Measurements from ENCODE around the gene SLC37A2.

SLC37A2 gene

GRCh38 chr11:125112208-125112604, 49.1 kb downstream of the SLC37A2 start:
- peak overlapping the region; percentile 65 for H2AFZ ChIP-seq (ENCODE audit: low read depth, low read length)
- no peak overlapping the region for H2BK15ac ChIP-seq (ENCODE audit: low read depth, poor library complexity, severe bottlenecking)
- WGBS, result 89% methylated on average over 9 of the region's 9 CpGs
- peak overlapping the region in 1 of 2 experiments; percentile 90 for H3K4me3 ChIP-seq (ENCODE audit: insufficient read depth in 1 of 2, low read depth in 1 of 2, low read length in 2 of 2)
- H3K27me3 ChIP-seq (ENCODE audit: control insufficient read depth in 1 of 2, insufficient read depth in 1 of 2, low read length in 2 of 2), result no peaks in the 10 kb centered on the region
- DNase-seq, result no peak
- H2BK120ac ChIP-seq (ENCODE audit: low read depth, low read length), result no peak overlapping the region
- H3K36me3 ChIP-seq (ENCODE audit: control insufficient read depth in 1 of 2, insufficient read depth in 2 of 2, low read depth in 1 of 2, low read length in 2 of 2), result no peaks in the 10 kb centered on the region
- H3K4ac ChIP-seq (ENCODE audit: low read depth in 1 of 2, low read length in 2 of 2), result peak overlapping the region in 1 of 2 experiments; percentile 63
- no peaks in the 10 kb centered on the region for H3K9me3 ChIP-seq (ENCODE audit: control insufficient read depth, low read length)
- peak overlapping the region; percentile 43 for H4K91ac ChIP-seq (ENCODE audit: low read length)
- H3K18ac ChIP-seq (ENCODE audit: low read depth in 1 of 2, low read length in 2 of 2), result peak overlapping the region; percentile 16 to 54
- H2BK12ac ChIP-seq (ENCODE audit: low read length in 2 of 2), result no peak overlapping the region
- no peak overlapping the region for H2BK5ac ChIP-seq (ENCODE audit: low read depth, low read length, poor library complexity, severe bottlenecking)
- H3K4me1 ChIP-seq (ENCODE audit: control insufficient read depth, insufficient read depth, low read depth, low read length), result peaks cover 2% of the 10 kb centered on the region
- H3K27ac ChIP-seq (ENCODE audit: low read length, poor library complexity, severe bottlenecking), result no peak overlapping the region
- H3K23ac ChIP-seq (ENCODE audit: low read length in 2 of 2), result no peak overlapping the region
- peak overlapping the region; percentile 51 for H3K4me2 ChIP-seq (ENCODE audit: low read length, poor library complexity, severe bottlenecking)
- peak overlapping the region; percentile 95 for H4K8ac ChIP-seq (ENCODE audit: low read length)
- peaks cover 6% of the 10 kb centered on the region for H3K79me1 ChIP-seq (replicated peaks; ENCODE audit: low read length, poor library complexity, severe bottlenecking)
- no peak overlapping the region for H3K14ac ChIP-seq (ENCODE audit: low read length in 2 of 2)
- peak overlapping the region; percentile 81 for H3K9ac ChIP-seq (ENCODE audit: low read length)
- no peak overlapping the region for H2AK5ac ChIP-seq (ENCODE audit: low read length, severe bottlenecking)

GRCh38 chr11:125114518-125114917, 51.4 kb downstream of the SLC37A2 start:
- Histone ChIP-seq H4K91ac (ENCODE audit: low read length) (no peak overlapping the region), H2AFZ (ENCODE audit: low read depth, low read length) (no peak overlapping the region), H3K27me3 (ENCODE audit: control insufficient read depth in 1 of 2, insufficient read depth in 1 of 2, low read length in 2 of 2) (peaks cover 0 to 5% of the 10 kb centered on the region in 2 experiments), H4K8ac (ENCODE audit: low read length) (no peak overlapping the region), H2BK15ac (ENCODE audit: low read depth, poor library complexity, severe bottlenecking) (no peak overlapping the region), H2BK120ac (ENCODE audit: low read depth, low read length) (no peak overlapping the region), H2BK12ac (ENCODE audit: low read length in 2 of 2) (no peak overlapping the region), H3K79me1 (replicated peaks; ENCODE audit: low read length, poor library complexity, severe bottlenecking) (peaks cover 2% of the 10 kb centered on the region), H2BK5ac (ENCODE audit: low read depth, low read length, poor library complexity, severe bottlenecking) (no peak overlapping the region), H3K14ac (ENCODE audit: low read length in 2 of 2) (no peak overlapping the region), H2AK5ac (ENCODE audit: low read length, severe bottlenecking) (no peak overlapping the region), H3K27ac (ENCODE audit: low read length, poor library complexity, severe bottlenecking) (no peak overlapping the region), H3K18ac (ENCODE audit: low read depth in 1 of 2, low read length in 2 of 2) (no peak overlapping the region), H3K36me3 (ENCODE audit: control insufficient read depth in 1 of 2, insufficient read depth in 2 of 2, low read depth in 1 of 2, low read length in 2 of 2) (no peaks in the 10 kb centered on the region), H3K23ac (ENCODE audit: low read length in 2 of 2) (no peak overlapping the region), H3K4me3 (ENCODE audit: insufficient read depth in 1 of 2, low read depth in 1 of 2, low read length in 2 of 2) (no peak overlapping the region), H3K4me2 (ENCODE audit: low read length, poor library complexity, severe bottlenecking) (no peak overlapping the region), H3K9me3 (ENCODE audit: control insufficient read depth, low read length) (no peaks in the 10 kb centered on the region), H3K4ac (ENCODE audit: low read depth in 1 of 2, low read length in 2 of 2) (no peak overlapping the region), H3K4me1 (ENCODE audit: control insufficient read depth, insufficient read depth, low read depth, low read length) (peaks cover 2% of the 10 kb centered on the region), H3K9ac (ENCODE audit: low read length) (no peak overlapping the region)
- WGBS, result 57% methylated on average over 8 of the region's 8 CpGs
- no peak for DNase-seq

DNA sequence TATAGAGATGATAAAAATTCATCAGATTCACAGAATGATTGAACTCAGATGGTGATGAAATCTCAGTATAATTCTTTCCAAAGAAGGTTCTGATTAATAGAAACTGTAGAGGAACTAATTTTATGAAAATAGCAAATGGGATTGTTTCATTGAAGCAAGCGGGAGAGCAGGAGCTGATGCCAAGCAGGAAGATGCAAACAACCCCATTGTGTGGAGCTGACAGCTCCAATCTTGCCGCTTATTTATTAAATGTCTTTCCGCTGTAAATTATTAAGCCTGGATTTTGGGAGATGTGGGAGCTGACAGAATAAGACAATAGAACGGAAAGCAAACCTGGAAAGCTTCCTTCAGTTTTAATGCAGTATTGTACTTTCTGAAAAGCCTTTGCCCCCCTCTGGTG, 54.3 kb downstream of the SLC37A2 start:
- Histone ChIP-seq H3K27me3 (ENCODE audit: control insufficient read depth in 1 of 2, insufficient read depth in 1 of 2, low read length in 2 of 2) (peaks cover 3 to 15% of the 10 kb centered on the region in 2 experiments), H3K14ac (ENCODE audit: low read length in 2 of 2) (no peak overlapping the region), H2BK12ac (ENCODE audit: low read length in 2 of 2) (no peak overlapping the region), H3K4me1 (ENCODE audit: control insufficient read depth, insufficient read depth, low read depth, low read length) (no peaks in the 10 kb centered on the region), H2BK15ac (ENCODE audit: low read depth, poor library complexity, severe bottlenecking) (no peak overlapping the region), H4K91ac (ENCODE audit: low read length) (no peak overlapping the region), H3K4ac (ENCODE audit: low read depth in 1 of 2, low read length in 2 of 2) (no peak overlapping the region), H3K4me2 (ENCODE audit: low read length, poor library complexity, severe bottlenecking) (no peak overlapping the region), H3K27ac (ENCODE audit: low read length, poor library complexity, severe bottlenecking) (no peak overlapping the region), H3K9me3 (ENCODE audit: control insufficient read depth, low read length) (no peaks in the 10 kb centered on the region), H3K4me3 (ENCODE audit: insufficient read depth in 1 of 2, low read depth in 1 of 2, low read length in 2 of 2) (no peak overlapping the region), H2AK5ac (ENCODE audit: low read length, severe bottlenecking) (no peak overlapping the region), H2BK5ac (ENCODE audit: low read depth, low read length, poor library complexity, severe bottlenecking) (no peak overlapping the region), H2BK120ac (ENCODE audit: low read depth, low read length) (no peak overlapping the region), H3K23ac (ENCODE audit: low read length in 2 of 2) (no peak overlapping the region), H3K9ac (ENCODE audit: low read length) (no peak overlapping the region), H4K8ac (ENCODE audit: low read length) (no peak overlapping the region), H3K18ac (ENCODE audit: low read depth in 1 of 2, low read length in 2 of 2) (no peak overlapping the region), H3K79me1 (replicated peaks; ENCODE audit: low read length, poor library complexity, severe bottlenecking) (no peaks in the 10 kb centered on the region), H3K36me3 (ENCODE audit: control insufficient read depth in 1 of 2, insufficient read depth in 2 of 2, low read depth in 1 of 2, low read length in 2 of 2) (no peaks in the 10 kb centered on the region), H2AFZ (ENCODE audit: low read depth, low read length) (no peak overlapping the region)
- no peak for DNase-seq
- 98% methylated on average over 4 of the region's 4 CpGs for WGBS

DNA sequence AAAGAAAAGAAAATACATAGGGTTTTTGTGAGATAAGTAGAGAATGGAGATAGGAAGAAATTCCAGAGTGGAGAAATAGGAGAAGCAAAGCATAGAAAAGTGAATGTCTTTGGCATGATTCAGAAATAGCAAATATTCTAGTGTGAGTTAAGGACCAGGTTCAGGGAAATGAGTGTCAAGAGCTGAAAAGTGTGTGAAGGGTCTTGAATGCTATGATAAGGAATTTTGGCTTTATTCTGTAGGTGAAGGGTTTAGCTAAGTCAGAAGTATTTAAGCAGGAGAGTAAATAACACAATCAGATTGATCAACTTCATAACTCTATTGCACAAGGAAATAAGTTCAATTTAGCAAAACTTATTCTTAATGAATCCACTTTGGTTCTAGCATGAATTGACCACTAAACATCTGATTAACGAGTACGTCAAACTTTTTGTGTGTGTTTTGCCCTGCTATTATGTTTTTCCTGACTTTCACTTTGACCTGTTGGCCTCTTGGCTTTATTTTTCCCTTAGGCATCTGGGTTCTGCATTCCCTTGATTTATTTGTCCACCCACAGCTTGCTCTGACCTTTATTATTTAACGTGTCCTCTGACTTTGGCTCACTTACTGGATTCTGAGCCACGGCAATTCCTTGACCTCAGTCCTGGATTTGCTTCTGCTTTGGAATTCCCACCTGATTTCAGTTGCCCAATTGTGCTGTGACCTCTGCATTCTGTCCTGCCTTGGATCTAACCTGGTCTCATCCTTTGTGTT, 60.3 kb downstream of the SLC37A2 start:
- Histone ChIP-seq H2BK5ac (ENCODE audit: low read depth, low read length, poor library complexity, severe bottlenecking) (no peak overlapping the region), H3K36me3 (ENCODE audit: control insufficient read depth in 1 of 2, insufficient read depth in 2 of 2, low read depth in 1 of 2, low read length in 2 of 2) (no peaks in the 10 kb centered on the region)

More for the DNA sequence above, 60.3 kb downstream of the SLC37A2 start:
- Histone ChIP-seq H2AFZ (ENCODE audit: low read depth, low read length) (no peak overlapping the region), H3K27ac (ENCODE audit: low read length, poor library complexity, severe bottlenecking) (no peak overlapping the region), H3K9ac (ENCODE audit: low read length) (no peak overlapping the region), H2AK5ac (ENCODE audit: low read length, severe bottlenecking) (no peak overlapping the region), H2BK12ac (ENCODE audit: low read length in 2 of 2) (no peak overlapping the region), H3K4me3 (ENCODE audit: insufficient read depth in 1 of 2, low read depth in 1 of 2, low read length in 2 of 2) (peak overlapping the region in 1 of 2 experiments; percentile 1), H3K79me1 (replicated peaks; ENCODE audit: low read length, poor library complexity, severe bottlenecking) (no peaks in the 10 kb centered on the region), H3K23ac (ENCODE audit: low read length in 2 of 2) (no peak overlapping the region), H4K8ac (ENCODE audit: low read length) (peak overlapping the region; percentile 19), H4K91ac (ENCODE audit: low read length) (no peak overlapping the region), H3K4me2 (ENCODE audit: low read length, poor library complexity, severe bottlenecking) (no peak overlapping the region), H3K4ac (ENCODE audit: low read depth in 1 of 2, low read length in 2 of 2) (no peak overlapping the region), H3K9me3 (ENCODE audit: control insufficient read depth, low read length) (no peaks in the 10 kb centered on the region), H2BK120ac (ENCODE audit: low read depth, low read length) (no peak overlapping the region), H3K4me1 (ENCODE audit: control insufficient read depth, insufficient read depth, low read depth, low read length) (no peaks in the 10 kb centered on the region), H3K14ac (ENCODE audit: low read length in 2 of 2) (no peak overlapping the region), H2BK15ac (ENCODE audit: low read depth, poor library complexity, severe bottlenecking) (no peak overlapping the region), H3K27me3 (ENCODE audit: control insufficient read depth in 1 of 2, insufficient read depth in 1 of 2, low read length in 2 of 2) (peaks cover 15 to 20% of the 10 kb centered on the region in 2 experiments), H3K18ac (ENCODE audit: low read depth in 1 of 2, low read length in 2 of 2) (no peak overlapping the region)
- DNase-seq, result no peak
- WGBS, result 74% methylated on average over 4 of the region's 4 CpGs

All from mesenchymal stem cell (in vitro differentiated cells and primary cell).